Mesendoderm (in vitro differentiated cells): ENCODE results near the gene DCBLD1.

Experiments
- DNase-seq: peaks from one replicate; pipeline ENCODE4 v3.0.0; 2013
- H2AK5ac ChIP-seq: 2 replicates; pipeline ENCODE4 v1.6.1; 2013; ENCODE audit warnings: low read length, inconsistent platforms
- H2BK120ac ChIP-seq: 2 replicates; pipeline ENCODE4 v1.6.1; 2013; ENCODE audit warnings: low read depth, mild to moderate bottlenecking, low read length, moderate library complexity, mixed read lengths
- H2BK15ac ChIP-seq: replicated peaks from 2 replicates; pipeline ENCODE4 v1.6.1; 2013; ENCODE audit warnings: low read depth, mild to moderate bottlenecking, moderate library complexity
- H2BK5ac ChIP-seq: 2 replicates; pipeline ENCODE4 v1.6.1; 2013; ENCODE audit warnings: low read length, inconsistent platforms
- H3K18ac ChIP-seq: 2 replicates; pipeline ENCODE4 v1.6.1; 2013; ENCODE audit warnings: mild to moderate bottlenecking, low read length, mixed read lengths
- H3K23ac ChIP-seq: one replicate; pipeline ENCODE4 v1.6.1; 2013; ENCODE audit warnings: low read length
- H3K27ac ChIP-seq: 2 replicates; pipeline ENCODE4 v1.5.1; 2013; ENCODE audit warnings: low read depth, mild to moderate bottlenecking, inconsistent platforms, low read length, moderate library complexity
- H3K27me3 ChIP-seq: 2 replicates; pipeline ENCODE4 v1.6.1; 2013; ENCODE audit warnings: low read length, control low read depth, mild to moderate bottlenecking, inconsistent platforms; ENCODE audit not compliant: insufficient read depth, poor library complexity
- H3K36me3 ChIP-seq: 2 replicates; pipeline ENCODE4 v1.6.1; 2013; ENCODE audit warnings: low read length, inconsistent platforms; ENCODE audit not compliant: control insufficient read depth, insufficient read depth
- H3K4ac ChIP-seq: one replicate; pipeline ENCODE4 v1.6.1; 2013; ENCODE audit warnings: low read depth, mild to moderate bottlenecking, low read length, moderate library complexity
- H3K4me1 ChIP-seq: 2 replicates; pipeline ENCODE4 v1.6.1; 2013; ENCODE audit warnings: low read depth, low read length, inconsistent platforms; ENCODE audit not compliant: control insufficient read depth
- H3K4me2 ChIP-seq: 2 replicates; pipeline ENCODE4 v1.6.1; 2013; ENCODE audit warnings: low read length
- H3K4me3 ChIP-seq: 2 replicates; pipeline ENCODE4 v1.5.1; 2013; ENCODE audit warnings: mild to moderate bottlenecking, low read length
- H3K56ac ChIP-seq: one replicate; pipeline ENCODE4 v1.6.1; 2013; ENCODE audit warnings: low read length
- H3K79me1 ChIP-seq: 2 replicates; pipeline ENCODE4 v1.6.1; 2013; ENCODE audit warnings: low read length, inconsistent platforms
- H3K79me2 ChIP-seq: 2 replicates; pipeline ENCODE4 v1.6.1; 2013; ENCODE audit warnings: mild to moderate bottlenecking, low read length; ENCODE audit not compliant: control insufficient read depth, insufficient read depth
- H3K9ac ChIP-seq: 2 replicates; pipeline ENCODE4 v1.6.1; 2013; ENCODE audit warnings: low read length, inconsistent platforms
- H4K5ac ChIP-seq: one replicate; pipeline ENCODE4 v1.6.1; 2013; ENCODE audit warnings: low read length
- H4K8ac ChIP-seq: one replicate; pipeline ENCODE4 v1.6.1; 2013; ENCODE audit warnings: low read depth, mild to moderate bottlenecking, control low read depth, low read length, moderate library complexity
- WGBS: extraction: QIAGEN DNeasy Blood & Tissue Kit; methylation state at CpG from one replicate; pipeline ENCODE4 v1.1.7; 2013; ENCODE audit warnings: low lambda C conversion rate, missing lambda C conversion rate; ENCODE audit not compliant: insufficient coverage; ENCODE audit errors: extremely low coverage; 5-methylcytosine and 5-hydroxymethylcytosine counted together

The DCBLD1 gene

GRCh38 chr6:117489003-117489402 is 6.5 kb downstream of the DCBLD1 start:
- DNase-seq = no peak
- peaks cover 13% of the 10 kb centered on the region for H3K79me1 ChIP-seq
- no peaks in the 10 kb centered on the region for H3K36me3 ChIP-seq
- H2BK120ac ChIP-seq = no peak overlapping the region
- H3K27me3 ChIP-seq = no peaks in the 10 kb centered on the region
- no peak overlapping the region for H3K23ac ChIP-seq
- no CpG with 5 or more reads among the region's 2 CpGs for WGBS
- H3K18ac ChIP-seq = no peak overlapping the region
- no peaks in the 10 kb centered on the region for H3K4me1 ChIP-seq
- no peak overlapping the region for H3K27ac ChIP-seq
- peaks cover 6% of the 10 kb centered on the region for H3K79me2 ChIP-seq
- no peak overlapping the region for H3K4me3 ChIP-seq
- H3K9ac ChIP-seq = no peak overlapping the region
- H3K4me2 ChIP-seq = no peak overlapping the region
- no peak overlapping the region for H3K4ac ChIP-seq
- H4K8ac ChIP-seq = no peak overlapping the region
- no peak overlapping the region for H2BK15ac ChIP-seq
- H3K56ac ChIP-seq = no peak overlapping the region
- H2BK5ac ChIP-seq = no peak overlapping the region
- no peak overlapping the region for H4K5ac ChIP-seq
- no peak overlapping the region for H2AK5ac ChIP-seq

- H3K9ac ChIP-seq = no peak overlapping the region
- H3K56ac ChIP-seq = no peak overlapping the region
- no peak overlapping the region for H3K18ac ChIP-seq
- H3K36me3 ChIP-seq = no peaks in the 10 kb centered on the region
- H3K27me3 ChIP-seq = no peaks in the 10 kb centered on the region
- H3K79me1 ChIP-seq = peaks cover 11% of the 10 kb centered on the region
- no peak overlapping the region for H2BK15ac ChIP-seq
- no peak overlapping the region for H2AK5ac ChIP-seq
- H3K27ac ChIP-seq = no peak overlapping the region
- no peak for DNase-seq
- H3K4me3 ChIP-seq = no peak overlapping the region
- no peak overlapping the region for H2BK120ac ChIP-seq
- H4K5ac ChIP-seq = no peak overlapping the region
- no peak overlapping the region for H3K23ac ChIP-seq
- no peaks in the 10 kb centered on the region for H3K4me1 ChIP-seq
- no peak overlapping the region for H2BK5ac ChIP-seq
- no peak overlapping the region for H3K4ac ChIP-seq
- no peak overlapping the region for H4K8ac ChIP-seq
- H3K4me2 ChIP-seq = no peak overlapping the region
- no CpG with 5 or more reads among the region's 5 CpGs for WGBS
- H3K79me2 ChIP-seq = peaks cover 5% of the 10 kb centered on the region
Measured at GRCh38 chr6:117491916-117492315, 9.4 kb downstream of the DCBLD1 start.

GRCh38 chr6:117493470-117493869 is 11.0 kb downstream of the DCBLD1 start:
- Histone ChIP-seq H3K9ac (no peak overlapping the region), H2BK15ac (no peak overlapping the region), H3K4me3 (no peak overlapping the region), H4K5ac (no peak overlapping the region), H3K27me3 (no peaks in the 10 kb centered on the region), H3K4ac (no peak overlapping the region), H3K79me1 (peaks cover 7% of the 10 kb centered on the region), H3K56ac (no peak overlapping the region), H3K23ac (no peak overlapping the region), H3K36me3 (no peaks in the 10 kb centered on the region), H3K4me1 (no peaks in the 10 kb centered on the region), H2AK5ac (no peak overlapping the region), H2BK120ac (no peak overlapping the region), H3K18ac (no peak overlapping the region), H2BK5ac (no peak overlapping the region), H3K27ac (no peak overlapping the region), H3K4me2 (no peak overlapping the region), H3K79me2 (peaks cover 2% of the 10 kb centered on the region), H4K8ac (no peak overlapping the region)
- no CpG with 5 or more reads among the region's 2 CpGs for WGBS
- peak; percentile 20 for DNase-seq

- Histone ChIP-seq H3K18ac (no peak overlapping the region), H2BK5ac (no peak overlapping the region), H2BK15ac (no peak overlapping the region), H3K4me1 (no peaks in the 10 kb centered on the region), H3K27ac (no peak overlapping the region), H3K27me3 (no peaks in the 10 kb centered on the region), H3K4ac (no peak overlapping the region), H3K79me1 (peaks cover 3% of the 10 kb centered on the region), H3K23ac (no peak overlapping the region), H3K4me3 (no peak overlapping the region), H3K4me2 (no peak overlapping the region), H3K36me3 (no peaks in the 10 kb centered on the region), H3K79me2 (peaks cover 2% of the 10 kb centered on the region), H4K5ac (no peak overlapping the region), H3K9ac (no peak overlapping the region), H2AK5ac (no peak overlapping the region), H3K56ac (no peak overlapping the region), H4K8ac (no peak overlapping the region), H2BK120ac (no peak overlapping the region)
- no CpG with 5 or more reads among the region's 2 CpGs for WGBS
- DNase-seq = no peak
Measured at GRCh38 chr6:117494283-117494682, 11.8 kb downstream of the DCBLD1 start.

GRCh38 chr6:117494694-117495318 is 12.3 kb downstream of the DCBLD1 start:
- Histone ChIP-seq H2AK5ac (no peak overlapping the region), H4K5ac (no peak overlapping the region), H3K9ac (no peak overlapping the region), H2BK120ac (no peak overlapping the region), H3K79me2 (peaks cover 2% of the 10 kb centered on the region), H3K4me1 (no peaks in the 10 kb centered on the region), H3K79me1 (peaks cover 3% of the 10 kb centered on the region), H3K27me3 (no peaks in the 10 kb centered on the region), H2BK5ac (no peak overlapping the region), H3K4ac (no peak overlapping the region), H3K4me2 (no peak overlapping the region), H3K56ac (no peak overlapping the region), H3K18ac (no peak overlapping the region), H4K8ac (no peak overlapping the region), H2BK15ac (no peak overlapping the region), H3K27ac (no peak overlapping the region), H3K36me3 (no peaks in the 10 kb centered on the region), H3K4me3 (no peak overlapping the region), H3K23ac (no peak overlapping the region)
- no CpG with 5 or more reads among the region's 3 CpGs for WGBS
- DNase-seq = no peak

- Histone ChIP-seq H3K79me2 (peaks cover 2% of the 10 kb centered on the region), H3K4me3 (no peak overlapping the region), H2BK15ac (no peak overlapping the region), H2BK5ac (no peak overlapping the region), H3K27ac (no peak overlapping the region), H3K4me2 (no peak overlapping the region), H2AK5ac (no peak overlapping the region), H4K5ac (no peak overlapping the region), H3K4me1 (no peaks in the 10 kb centered on the region), H3K56ac (no peak overlapping the region), H3K27me3 (no peaks in the 10 kb centered on the region), H4K8ac (no peak overlapping the region), H3K9ac (no peak overlapping the region), H3K79me1 (peaks cover 3% of the 10 kb centered on the region), H3K4ac (no peak overlapping the region), H2BK120ac (no peak overlapping the region), H3K18ac (no peak overlapping the region), H3K23ac (no peak overlapping the region), H3K36me3 (no peaks in the 10 kb centered on the region)
- no peak for DNase-seq
Measured at GRCh38 chr6:117495425-117495824, 13.0 kb downstream of the DCBLD1 start.
